Gastrocnemius medialis (tissue), 4 donors: Measurements from ENCODE around the gene SSNA1.

Source experiments
- CTCF ChIP-seq, 5 experiments: fragments of 450-650 bp in 3 of 5; fragments of 200-600 bp in 2 of 5; sonication (generic) in 2 of 5; IDR thresholded peaks in 4 of 5; conservative IDR thresholded peaks in 1 of 5; 1 replicate in 4 of 5; 2 replicates in 1 of 5; pipeline ENCODE4 v1.5.1; 2016 to 2019; ENCODE audit warnings: antibody characterized with exemption in 5 of 5, mild to moderate bottlenecking in 3 of 5, moderate library complexity in 3 of 5
- POLR2A ChIP-seq, 2 donors: fragments of 450-650 bp; IDR thresholded peaks; one replicate each; pipeline ENCODE4 v1.6.1; 2017; ENCODE audit warnings: antibody characterized with exemption in 2 of 2, mild to moderate bottlenecking in 2 of 2, moderate library complexity in 2 of 2

GRCh38 chr9:137229903-137230704 is 41.6 kb downstream of the SSNA1 start:
- TF ChIP-seq CTCF (IDR thresholded peaks at IDR 0.05 in 4 of 5, conservative IDR thresholded peaks at IDR 0.05 in 1 of 5) (no peak), POLR2A (IDR thresholded peaks at IDR 0.05) (no peak)
